ENCODE measurements around the gene MAMLD1.

Gene MAMLD1

DNA sequence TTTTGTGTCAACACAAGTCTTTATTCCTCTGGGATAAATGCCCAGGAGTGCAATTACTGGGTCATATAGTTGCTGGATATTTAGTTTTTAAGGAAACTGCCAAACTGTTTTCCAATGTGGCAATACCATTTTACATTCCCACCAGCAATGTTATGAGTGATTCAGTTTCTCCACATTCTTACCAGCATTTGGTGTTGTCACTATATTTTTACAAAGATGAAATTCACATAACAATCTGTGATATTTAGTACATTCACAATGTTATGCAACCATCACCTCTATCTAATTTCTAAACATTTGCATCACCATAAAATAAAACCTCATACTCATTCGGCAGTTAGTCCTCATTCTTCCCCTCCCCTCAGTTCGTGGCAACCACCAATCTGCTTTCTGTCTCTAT, 75.0 kb downstream of the MAMLD1 start:
- Histone ChIP-seq H3K27me3 (ENCODE audit: insufficient read depth, poor library complexity, severe bottlenecking) (no peaks in the 10 kb centered on the region), H3K27ac (replicated peaks) (no peak overlapping the region), H3K4me3 (replicated peaks; ENCODE audit: insufficient read depth, low read length) (no peak overlapping the region)
- TF ChIP-seq REST (IDR thresholded peaks at IDR 0.05; ENCODE audit: insufficient replicate concordance, low read depth) = no peak
- no peak for DNase-seq (ENCODE audit: low read depth in 1 of 2, low spot score in 1 of 2)

DNA sequence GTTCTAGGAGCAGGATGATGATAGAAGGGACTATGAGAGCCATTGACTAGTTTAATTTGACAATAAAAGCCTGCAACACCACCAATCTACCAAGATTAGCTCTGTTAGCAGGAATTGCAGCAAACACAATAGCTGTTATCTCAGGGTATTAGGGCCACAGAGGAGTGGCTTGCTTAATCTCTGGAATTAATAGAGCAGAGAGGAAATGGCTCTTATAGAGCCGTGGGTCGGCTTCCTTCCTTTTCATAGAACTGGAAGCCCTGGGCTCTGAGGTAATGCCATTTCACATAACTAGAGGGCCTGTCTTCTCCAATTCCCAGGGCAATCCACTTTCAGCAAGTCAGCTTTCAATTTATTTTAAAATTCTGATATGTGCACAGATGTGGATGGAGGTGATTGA, 83.0 kb downstream of the MAMLD1 start:
- TF ChIP-seq SPI1 (IDR thresholded peaks at IDR 0.05; ENCODE audit: borderline replicate concordance, low read depth) (no peak), CTCF (IDR thresholded peaks at IDR 0.05; ENCODE audit: insufficient read depth, low read length) (no peak), GABPA (IDR thresholded peaks at IDR 0.05; ENCODE audit: low read depth) (no peak), REST (IDR thresholded peaks at IDR 0.05; ENCODE audit: insufficient replicate concordance, low read depth) (no peak), POLR2AphosphoS5 (IDR thresholded peaks at IDR 0.05; ENCODE audit: low read depth) (no peak)
- H3K4me3 ChIP-seq (replicated peaks; ENCODE audit: insufficient read depth, low read length) = no peak overlapping the region
- no peak for DNase-seq (ENCODE audit: low read depth in 1 of 2, low spot score in 1 of 2)
- no peak overlapping the region for H3K27ac ChIP-seq (replicated peaks)
- H3K27me3 ChIP-seq (ENCODE audit: insufficient read depth, poor library complexity, severe bottlenecking) = no peaks in the 10 kb centered on the region

- Histone ChIP-seq H3K27me3 (ENCODE audit: insufficient read depth, poor library complexity, severe bottlenecking) (no peaks in the 10 kb centered on the region), H3K27ac (replicated peaks) (no peak overlapping the region), H3K4me3 (replicated peaks; ENCODE audit: insufficient read depth, low read length) (no peak overlapping the region)
- TF ChIP-seq REST (IDR thresholded peaks at IDR 0.05; ENCODE audit: insufficient replicate concordance, low read depth) = no peak
- TF ChIP-seq POLR2AphosphoS5 (IDR thresholded peaks at IDR 0.05; ENCODE audit: low read depth) = no peak
- no peak for TF ChIP-seq GABPA (IDR thresholded peaks at IDR 0.05; ENCODE audit: low read depth)
- no peak for TF ChIP-seq CTCF (IDR thresholded peaks at IDR 0.05; ENCODE audit: insufficient read depth, low read length)
- TF ChIP-seq SPI1 (IDR thresholded peaks at IDR 0.05; ENCODE audit: borderline replicate concordance, low read depth) = no peak
- DNase-seq (ENCODE audit: low read depth in 1 of 2, low spot score in 1 of 2) = no peak
Observed at GRCh38 chrX:150446995-150447394, 83.9 kb downstream of the MAMLD1 start.

- DNase-seq (ENCODE audit: low read depth in 1 of 2, low spot score in 1 of 2) = no peak
- TF ChIP-seq POLR2AphosphoS5 (IDR thresholded peaks at IDR 0.05; ENCODE audit: low read depth) = no peak
- no peak for TF ChIP-seq CTCF (IDR thresholded peaks at IDR 0.05; ENCODE audit: insufficient read depth, low read length)
- TF ChIP-seq GABPA (IDR thresholded peaks at IDR 0.05; ENCODE audit: low read depth) = no peak
- no peak for TF ChIP-seq SPI1 (IDR thresholded peaks at IDR 0.05; ENCODE audit: borderline replicate concordance, low read depth)
- TF ChIP-seq REST (IDR thresholded peaks at IDR 0.05; ENCODE audit: insufficient replicate concordance, low read depth) = no peak
- Histone ChIP-seq H3K27me3 (ENCODE audit: insufficient read depth, poor library complexity, severe bottlenecking) (no peaks in the 10 kb centered on the region), H3K27ac (replicated peaks) (no peak overlapping the region), H3K4me3 (replicated peaks; ENCODE audit: insufficient read depth, low read length) (no peak overlapping the region)
Observed at GRCh38 chrX:150449313-150449712, 86.2 kb downstream of the MAMLD1 start.
